Neural cell (in vitro differentiated cells): ENCODE data around the gene FASTK. TPM values are rescaled to one million over a fixed set of nuclear protein-coding genes. Genes with fewer than 3 reads are reported as not detected.

ENCODE experiments used
- H2AFZ ChIP-seq: fragments of 200-600, 300-800 bp; sonication (generic), shearing (Covaris generic); 2 replicates; pipeline ENCODE4 v1.6.0; 2014; ENCODE audit warnings: low read depth, mild to moderate bottlenecking, antibody characterized with exemption, low read length, moderate library complexity
- H3F3A ChIP-seq: fragments of 200-600 bp; shearing (Covaris generic); 2 replicates; pipeline ENCODE4 v1.6.1; 2016; ENCODE audit warnings: mild to moderate bottlenecking, moderate library complexity, mixed read lengths, antibody characterized with exemption, low read length; ENCODE audit not compliant: insufficient read depth, poor library complexity, severe bottlenecking
- H3K27ac ChIP-seq: fragments of 200-600, 300-800 bp; sonication (generic), shearing (Covaris generic); 2 replicates; pipeline ENCODE4 v1.5.1; 2014; ENCODE audit warnings: mild to moderate bottlenecking, low read length, moderate library complexity
- H3K27me3 ChIP-seq: fragments of 300-800, 200-600 bp; sonication (generic), shearing (Covaris generic); 2 replicates; pipeline ENCODE4 v1.6.0; 2014; ENCODE audit warnings: mild to moderate bottlenecking, low read depth, low read length, moderate library complexity; ENCODE audit not compliant: insufficient read depth
- H3K36me3 ChIP-seq: fragments of 300-800, 200-600 bp; sonication (generic), shearing (Covaris generic); 2 replicates; pipeline ENCODE4 v1.5.1; 2014; ENCODE audit warnings: mild to moderate bottlenecking, antibody characterized with exemption, low read length, moderate library complexity; ENCODE audit not compliant: insufficient read depth
- H3K4me2 ChIP-seq: fragments of 300-800, 200-600 bp; sonication (generic), shearing (Covaris generic); 2 replicates; pipeline ENCODE4 v1.6.0; 2014; ENCODE audit warnings: mild to moderate bottlenecking, low read length
- H3K4me3 ChIP-seq: fragments of 300-800, 200-600 bp; sonication (generic), shearing (Covaris generic); 2 replicates; pipeline ENCODE4 v1.5.1; 2014; ENCODE audit warnings: mild to moderate bottlenecking, low read length, moderate library complexity
- H3K79me2 ChIP-seq: fragments of 200-600 bp; shearing (Covaris generic); replicated peaks from 2 replicates; pipeline ENCODE4 v1.6.0; 2014; ENCODE audit warnings: mild to moderate bottlenecking, low read length, moderate library complexity; ENCODE audit not compliant: insufficient read depth
- H3K9ac ChIP-seq: fragments of 300-800, 200-600 bp; sonication (generic), shearing (Covaris generic); 2 replicates; pipeline ENCODE4 v1.6.1; 2016; ENCODE audit warnings: mild to moderate bottlenecking, low read length, mixed read lengths
- H3K9me2 ChIP-seq: fragments of 200-600 bp; shearing (Covaris generic); 2 replicates; pipeline ENCODE4 v1.6.1; 2016; ENCODE audit warnings: mild to moderate bottlenecking, low read length, mixed read lengths; ENCODE audit not compliant: insufficient read depth
- H3K9me3 ChIP-seq: fragments of 200-600, 300-800 bp; sonication (generic), shearing (Covaris generic); 2 replicates; pipeline ENCODE4 v1.6.1; 2016; ENCODE audit warnings: mild to moderate bottlenecking, mixed run types, low read length, moderate library complexity, mixed read lengths
- H4K20me1 ChIP-seq: fragments of 200-600 bp; shearing (Covaris generic); 2 replicates; pipeline ENCODE4 v1.6.1; 2016; ENCODE audit warnings: mild to moderate bottlenecking, mixed run types; ENCODE audit not compliant: insufficient read depth
- CTCF ChIP-seq: fragments of 450-650 bp; IDR thresholded peaks from 2 replicates; pipeline ENCODE4 v1.5.1; 2014; ENCODE audit warnings: antibody characterized with exemption, mild to moderate bottlenecking, moderate library complexity; ENCODE audit not compliant: poor library complexity, severe bottlenecking
- EP300 ChIP-seq: fragments of 450-650 bp; conservative IDR thresholded peaks from 2 replicates; pipeline ENCODE4 v1.6.1; 2014; ENCODE audit warnings: antibody characterized with exemption, mild to moderate bottlenecking, moderate library complexity; ENCODE audit not compliant: poor library complexity, severe bottlenecking
- EZH2 ChIP-seq: fragments of 200-600, 300-800 bp; shearing (Covaris generic), sonication (generic); IDR thresholded peaks from 2 replicates; pipeline ENCODE4 v1.6.1; 2014; ENCODE audit warnings: antibody characterized with exemption, low read length, borderline replicate concordance, mild to moderate bottlenecking; ENCODE audit not compliant: insufficient read depth, poor library complexity, severe bottlenecking
- MXI1 ChIP-seq: fragments of 450-650 bp; conservative IDR thresholded peaks from 2 replicates; pipeline ENCODE4 v1.6.1; 2014; ENCODE audit warnings: antibody characterized with exemption, mild to moderate bottlenecking; ENCODE audit not compliant: poor library complexity, severe bottlenecking
- POLR2AphosphoS5 ChIP-seq: IDR thresholded peaks from 2 replicates; pipeline ENCODE4 v1.6.1; 2012
- RAD21 ChIP-seq: fragments of 450-650 bp; conservative IDR thresholded peaks from 2 replicates; pipeline ENCODE4 v1.6.1; 2014; ENCODE audit warnings: antibody characterized with exemption, mild to moderate bottlenecking, moderate library complexity
- SMC3 ChIP-seq: fragments of 450-650 bp; conservative IDR thresholded peaks from 2 replicates; pipeline ENCODE4 v1.6.1; 2014; ENCODE audit warnings: antibody characterized with exemption, mild to moderate bottlenecking, moderate library complexity; ENCODE audit not compliant: poor library complexity
- TAF1 ChIP-seq: IDR thresholded peaks from 2 replicates; pipeline ENCODE4 v1.6.1; 2012; ENCODE audit warnings: low read depth
- polyA plus RNA-seq: library from polyadenylated mRNA; depleted of rRNA; stranded (reverse); fragments of >200 nt; gene quantifications from 2 replicates; pipeline ENCODE4 v1.2.3, GENCODE V29; 2014

The FASTK gene
- polyA plus RNA-seq, 1 donor from 2014 or later: 147 TPM

GRCh38 chr7:151115836-151116418, 35.3 kb upstream of the FASTK start:
- peaks cover 21% of the 10 kb centered on the region for H3K79me2 ChIP-seq

GRCh38 chr7:151115121-151115835, 34.7 kb upstream of the FASTK start:
- H3K4me3 ChIP-seq: peak overlapping the region; percentile 43
- H3K9me2 ChIP-seq: no peaks in the 10 kb centered on the region
- H4K20me1 ChIP-seq: peaks cover 56% of the 10 kb centered on the region
- H3K79me2 ChIP-seq: peaks cover 21% of the 10 kb centered on the region
- H3K27ac ChIP-seq: no peak overlapping the region
- H3K27me3 ChIP-seq: peaks cover 23% of the 10 kb centered on the region
- no peak overlapping the region for H2AFZ ChIP-seq
- H3K36me3 ChIP-seq: no peaks in the 10 kb centered on the region
- no peak for TF ChIP-seq EP300
- no peak for TF ChIP-seq TAF1
- no peak for TF ChIP-seq CTCF
- no peak for TF ChIP-seq RAD21
- TF ChIP-seq MXI1: peak; percentile 17
- no peak overlapping the region for H3K4me2 ChIP-seq
- no peaks in the 10 kb centered on the region for H3F3A ChIP-seq
- peak overlapping the region; percentile 5 for H3K9ac ChIP-seq
- H3K9me3 ChIP-seq: no peaks in the 10 kb centered on the region

More at GRCh38 chr7:151115836-151116418, 35.3 kb upstream of the FASTK start:
- Histone ChIP-seq H3K9me2 (no peaks in the 10 kb centered on the region), H3K27me3 (peaks cover 23% of the 10 kb centered on the region), H3K9me3 (no peaks in the 10 kb centered on the region), H2AFZ (no peak overlapping the region), H3K9ac (peak overlapping the region; percentile 5), H3K4me3 (peak overlapping the region; percentile 43), H4K20me1 (peaks cover 51% of the 10 kb centered on the region), H3K36me3 (no peaks in the 10 kb centered on the region), H3K4me2 (no peak overlapping the region), H3F3A (no peaks in the 10 kb centered on the region), H3K27ac (no peak overlapping the region)
- TF ChIP-seq CTCF: no peak
- TF ChIP-seq SMC3: no peak
- TF ChIP-seq TAF1: no peak
- no peak for TF ChIP-seq MXI1
- no peak for TF ChIP-seq POLR2AphosphoS5
- no peak for TF ChIP-seq RAD21
- TF ChIP-seq EZH2: no peak
